ENCODE measurements around the gene KITLG.

GRCh38 chr12:88520436-88520820, 59.8 kb downstream of the KITLG start:
- TF ChIP-seq CTCF (IDR thresholded peaks at IDR 0.05) (no peak), POLR2A (IDR thresholded peaks at IDR 0.05) (no peak)
